Parathyroid adenoma (tissue), 2 donors: ENCODE results near the gene SBF2.

ENCODE experiments used
- H2AFZ ChIP-seq: fragments of 300-600 bp; sonication (generic); one replicate; pipeline ENCODE4 v1.7.0; 2017; ENCODE audit warnings: antibody characterized with exemption, mild to moderate bottlenecking
- H3K27ac ChIP-seq: fragments of 300-600 bp; sonication (generic); one replicate; pipeline ENCODE4 v1.7.0; 2017
- H3K27me3 ChIP-seq: fragments of 300-600 bp; sonication (generic); one replicate; pipeline ENCODE4 v1.7.0; 2017; ENCODE audit warnings: low read length; ENCODE audit not compliant: control insufficient read depth, insufficient read depth
- H3K36me3 ChIP-seq: fragments of 300-600 bp; sonication (generic); one replicate; pipeline ENCODE4 v1.7.0; 2017; ENCODE audit warnings: low read length; ENCODE audit not compliant: control insufficient read depth, insufficient read depth
- H3K4me1 ChIP-seq: fragments of 300-600 bp; sonication (generic); one replicate; pipeline ENCODE4 v1.7.0; 2017; ENCODE audit warnings: control low read depth
- H3K4me2 ChIP-seq: fragments of 300-600 bp; sonication (generic); one replicate; pipeline ENCODE4 v1.7.0; 2017; ENCODE audit warnings: low read length
- H3K4me3 ChIP-seq: fragments of 300-600 bp; sonication (generic); one replicate; pipeline ENCODE4 v1.7.0; 2017; ENCODE audit warnings: low read depth, low read length
- H3K79me2 ChIP-seq: fragments of 300-600 bp; sonication (generic); one replicate; pipeline ENCODE4 v1.7.0; 2017; ENCODE audit warnings: control low read depth
- H3K9ac ChIP-seq: fragments of 300-600 bp; sonication (generic); one replicate; pipeline ENCODE4 v1.7.0; 2017; ENCODE audit warnings: mild to moderate bottlenecking
- H3K9me3 ChIP-seq: fragments of 300-600 bp; sonication (generic); one replicate; pipeline ENCODE4 v1.7.0; 2017; ENCODE audit warnings: low read length; ENCODE audit not compliant: control insufficient read depth
- CTCF ChIP-seq: fragments of 300-600 bp; sonication (generic); IDR thresholded peaks from one replicate; pipeline ENCODE4 v1.7.0; 2017; ENCODE audit warnings: antibody characterized with exemption, mild to moderate bottlenecking
- donor health status: primary hyperparathyroidism.

Gene SBF2

GRCh38 chr11:9969068-9969467 lies 325.0 kb downstream of the SBF2 start:
- H3K36me3 ChIP-seq, result no peaks in the 10 kb centered on the region
- H3K4me1 ChIP-seq, result no peaks in the 10 kb centered on the region
- TF ChIP-seq CTCF, result no peak
- H3K79me2 ChIP-seq, result no peaks in the 10 kb centered on the region
- no peaks in the 10 kb centered on the region for H3K9me3 ChIP-seq
- H2AFZ ChIP-seq, result no peak overlapping the region
- no peak overlapping the region for H3K27ac ChIP-seq
- H3K9ac ChIP-seq, result no peak overlapping the region
- H3K27me3 ChIP-seq, result no peaks in the 10 kb centered on the region
- no peak overlapping the region for H3K4me2 ChIP-seq
- no peak overlapping the region for H3K4me3 ChIP-seq

- Histone ChIP-seq H2AFZ (no peak overlapping the region), H3K9ac (no peak overlapping the region), H3K27me3 (no peaks in the 10 kb centered on the region), H3K4me3 (no peak overlapping the region), H3K27ac (no peak overlapping the region), H3K36me3 (no peaks in the 10 kb centered on the region), H3K4me1 (no peaks in the 10 kb centered on the region), H3K9me3 (no peaks in the 10 kb centered on the region), H3K4me2 (no peak overlapping the region), H3K79me2 (no peaks in the 10 kb centered on the region)
- no peak for TF ChIP-seq CTCF
Observed at GRCh38 chr11:9962722-9963121, 331.3 kb downstream of the SBF2 start.

GRCh38 chr11:9957072-9957471 lies 336.9 kb downstream of the SBF2 start:
- no peak overlapping the region for H3K9ac ChIP-seq
- H3K27ac ChIP-seq, result no peak overlapping the region
- no peak for TF ChIP-seq CTCF
- no peaks in the 10 kb centered on the region for H3K4me1 ChIP-seq
- H3K79me2 ChIP-seq, result no peaks in the 10 kb centered on the region
- no peak overlapping the region for H3K4me3 ChIP-seq
- no peaks in the 10 kb centered on the region for H3K36me3 ChIP-seq
- no peaks in the 10 kb centered on the region for H3K9me3 ChIP-seq
- no peak overlapping the region for H2AFZ ChIP-seq
- no peak overlapping the region for H3K4me2 ChIP-seq
- no peaks in the 10 kb centered on the region for H3K27me3 ChIP-seq

GRCh38 chr11:9956483-9956882 lies 337.5 kb downstream of the SBF2 start:
- H3K27me3 ChIP-seq, result no peaks in the 10 kb centered on the region
- TF ChIP-seq CTCF, result no peak
- H3K4me3 ChIP-seq, result no peak overlapping the region
- no peaks in the 10 kb centered on the region for H3K9me3 ChIP-seq
- no peaks in the 10 kb centered on the region for H3K4me1 ChIP-seq
- H3K79me2 ChIP-seq, result no peaks in the 10 kb centered on the region
- no peak overlapping the region for H2AFZ ChIP-seq
- no peak overlapping the region for H3K27ac ChIP-seq
- H3K9ac ChIP-seq, result no peak overlapping the region
- no peak overlapping the region for H3K4me2 ChIP-seq
- H3K36me3 ChIP-seq, result no peaks in the 10 kb centered on the region

- no peaks in the 10 kb centered on the region for H3K4me1 ChIP-seq
- no peak overlapping the region for H3K4me2 ChIP-seq
- no peaks in the 10 kb centered on the region for H3K9me3 ChIP-seq
- no peak overlapping the region for H2AFZ ChIP-seq
- no peak overlapping the region for H3K27ac ChIP-seq
- no peak overlapping the region for H3K9ac ChIP-seq
- no peak overlapping the region for H3K4me3 ChIP-seq
- no peak for TF ChIP-seq CTCF
- H3K36me3 ChIP-seq, result no peaks in the 10 kb centered on the region
- no peaks in the 10 kb centered on the region for H3K79me2 ChIP-seq
- no peaks in the 10 kb centered on the region for H3K27me3 ChIP-seq
Observed at GRCh38 chr11:9955391-9955790, 338.6 kb downstream of the SBF2 start.
